HG03457 (cell line): ENCODE data around the gene PLD4.

Experiments
- ATAC-seq: cut with Tn5 transposase; IDR thresholded peaks from one replicate; pipeline ENCODE4 v1.9.1; 2021; ENCODE audit warnings: moderate number of reproducible peaks; ENCODE audit not compliant: unreplicated experiment

PLD4 gene

GRCh38 chr14:104953896-104954656, 29.4 kb downstream of the PLD4 start:
- no peak for ATAC-seq

- ATAC-seq, result no peak
These were observed 30.2 kb downstream of the PLD4 start for GRCh38 chr14:104954746-104955395.

GRCh38 chr14:104955396-104955770, 30.7 kb downstream of the PLD4 start:
- no peak for ATAC-seq

GRCh38 chr14:104956290-104956890, 31.7 kb downstream of the PLD4 start:
- no peak for ATAC-seq

- ATAC-seq, result no peak
These were observed 32.8 kb downstream of the PLD4 start for GRCh38 chr14:104957146-104958113.

GRCh38 chr14:104964546-104964945, 39.9 kb downstream of the PLD4 start:
- ATAC-seq, result no peak

GRCh38 chr14:104965561-104966231, 41.0 kb downstream of the PLD4 start:
- no peak for ATAC-seq

- no peak for ATAC-seq
These were observed 41.7 kb downstream of the PLD4 start for GRCh38 chr14:104966261-104966865.

GRCh38 chr14:104966981-104967385, 42.3 kb downstream of the PLD4 start:
- no peak for ATAC-seq

GRCh38 chr14:104967386-104968152, 42.9 kb downstream of the PLD4 start:
- no peak for ATAC-seq

- ATAC-seq, result no peak
These were observed 43.5 kb downstream of the PLD4 start for GRCh38 chr14:104968153-104968527.

- no peak for ATAC-seq
These were observed 44.1 kb downstream of the PLD4 start for GRCh38 chr14:104968541-104969401.

- no peak for ATAC-seq
These were observed 45.1 kb downstream of the PLD4 start for GRCh38 chr14:104969741-104970230.

GRCh38 chr14:104970231-104971068, 45.8 kb downstream of the PLD4 start:
- no peak for ATAC-seq

- ATAC-seq, result no peak
These were observed 47.0 kb downstream of the PLD4 start for GRCh38 chr14:104971447-104972240.

GRCh38 chr14:104972301-104973134, 47.8 kb downstream of the PLD4 start:
- ATAC-seq, result no peak
